Inferior parietal cortex (tissue), 1 donor: ENCODE measurements around the gene GZMB.
"Not testable (repeated sequence)": the region's sequence is repeated elsewhere in the genome, so short reads cannot be mapped to it uniquely, and the experiment has no call there.

ENCODE experiments used
- DNase-seq: peaks from one replicate; pipeline ENCODE4 v3.0.0-alpha.2; 2016; ENCODE audit errors: extremely low spot score

GZMB gene

GRCh38 chr14:24634158-24634557, at the start of gene GZMB:
TSS of gene GZMB (minus strand) at chr14:24634190. CDS start at chr14:24634160, 30 bp downstream.
- no peak for DNase-seq

DNA sequence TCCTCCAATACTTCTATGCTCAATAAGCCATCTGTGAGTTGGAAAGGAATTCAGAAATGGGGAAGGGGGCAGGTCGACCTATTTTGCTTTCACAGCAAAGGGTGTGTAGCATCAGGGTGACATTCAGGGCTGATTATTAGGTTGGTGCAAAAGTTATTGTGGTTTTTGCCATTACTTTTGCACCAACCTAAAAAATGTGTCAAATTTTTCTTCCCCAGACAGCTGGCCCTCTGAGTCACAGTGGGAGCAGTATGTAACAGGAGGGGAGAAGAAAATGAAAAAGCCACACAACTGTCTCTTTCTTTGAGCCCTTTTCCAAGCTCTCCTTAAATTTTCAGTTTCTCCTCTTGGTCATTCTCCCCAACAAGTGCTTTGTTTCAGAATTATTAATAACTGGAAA, 47.1 kb upstream of the GZMB start:
- no peak for DNase-seq

- no peak for DNase-seq
These were observed 46.5 kb upstream of the GZMB start for GRCh38 chr14:24680516-24680915.

DNA sequence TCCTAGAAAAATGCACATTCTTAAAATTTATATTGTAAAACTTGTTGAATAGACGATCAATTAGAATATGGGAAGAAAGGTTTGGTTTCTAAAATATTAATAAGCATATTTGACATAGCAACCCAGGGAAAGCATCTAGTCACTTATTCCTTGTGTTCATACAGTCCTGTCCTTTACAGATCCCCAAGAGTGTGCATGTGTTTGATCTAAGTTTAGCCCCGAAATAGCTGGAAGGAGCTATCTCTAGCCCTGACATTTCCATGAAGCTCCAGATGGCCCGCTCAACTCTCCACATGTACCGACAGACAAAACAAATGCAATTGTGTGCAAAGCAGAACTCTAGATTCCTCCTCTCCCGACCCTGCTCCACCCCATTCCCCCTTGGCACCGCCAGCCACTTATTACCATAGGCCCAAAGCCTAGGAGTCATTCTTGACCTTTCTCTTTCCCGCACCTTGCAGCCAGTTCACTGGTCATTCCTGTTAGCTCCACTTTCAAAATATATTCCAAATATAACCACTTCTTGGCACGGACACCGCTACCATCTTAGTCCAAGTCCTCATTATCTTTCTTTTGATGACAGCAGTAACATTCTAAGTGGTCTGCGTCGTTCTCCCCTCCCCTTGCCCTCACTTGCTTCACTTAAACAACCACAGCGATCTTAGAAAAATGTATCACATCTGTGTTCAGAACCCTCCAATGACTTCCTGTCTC, 45.4 kb upstream of the GZMB start:
- peak; percentile 17 for DNase-seq

GRCh38 chr14:24678801-24679247, 44.8 kb upstream of the GZMB start:
- DNase-seq: peak; percentile 84

DNA sequence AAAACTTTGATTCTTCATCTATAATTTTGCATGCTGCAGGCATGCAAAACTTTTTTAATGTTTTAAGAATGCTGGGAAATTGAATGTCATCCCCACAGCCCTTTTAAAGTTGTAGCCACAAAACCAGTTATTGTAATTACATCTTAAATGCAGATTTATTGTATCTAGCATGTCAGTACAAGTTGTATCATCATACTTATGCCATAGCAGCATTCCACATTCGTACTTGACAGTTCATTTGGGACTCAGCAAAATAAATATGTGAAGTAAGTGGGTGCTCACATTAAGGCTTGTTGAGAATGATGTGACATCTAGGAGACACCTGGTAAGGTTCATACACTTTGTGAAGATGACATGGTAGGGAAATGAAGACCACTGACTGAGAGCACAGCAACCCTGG, 44.0 kb upstream of the GZMB start:
- no peak for DNase-seq

GRCh38 chr14:24674204-24674970, 40.4 kb upstream of the GZMB start:
- DNase-seq: no peak

GRCh38 chr14:24673534-24674203, 39.7 kb upstream of the GZMB start:
- DNase-seq: no peak

DNA sequence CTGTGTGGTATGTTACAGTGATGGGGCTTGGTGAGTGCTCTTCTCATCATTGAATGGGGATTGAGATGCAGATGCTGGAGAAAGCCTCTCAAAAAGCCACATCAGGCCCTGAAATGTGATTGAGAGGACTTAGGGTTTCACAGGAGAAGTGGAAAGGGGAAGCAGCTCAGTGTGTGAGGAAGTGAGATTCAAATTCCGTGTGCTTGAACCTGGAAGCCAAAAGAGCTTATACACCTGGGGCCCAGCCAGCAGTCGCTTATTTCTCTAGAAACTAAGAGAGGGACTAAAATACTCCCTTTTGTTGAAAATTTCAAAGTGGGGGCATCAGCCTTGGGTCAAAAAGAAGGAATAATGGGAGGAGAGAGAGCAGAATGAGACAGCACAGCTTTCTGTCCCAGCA, 39.1 kb upstream of the GZMB start:
- no peak for DNase-seq

DNA sequence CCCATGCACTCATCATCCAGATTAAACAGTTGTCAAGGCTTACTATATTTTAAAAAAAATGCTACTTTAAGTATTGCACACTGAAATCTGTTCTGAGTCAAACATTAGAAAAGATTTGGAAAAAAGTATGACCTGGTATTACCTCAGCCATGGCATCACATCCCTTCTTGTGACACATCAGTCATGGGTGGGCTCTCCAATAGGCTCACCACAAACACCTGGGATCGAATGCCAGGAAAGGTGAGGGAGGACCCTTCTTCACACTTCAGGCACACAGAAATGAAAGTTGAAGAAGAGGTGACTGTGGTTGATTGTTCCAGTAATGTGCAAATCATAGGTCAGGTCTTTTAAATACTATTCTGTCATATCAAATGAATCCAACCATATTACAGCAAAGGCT, 36.6 kb upstream of the GZMB start:
- no peak for DNase-seq

DNA sequence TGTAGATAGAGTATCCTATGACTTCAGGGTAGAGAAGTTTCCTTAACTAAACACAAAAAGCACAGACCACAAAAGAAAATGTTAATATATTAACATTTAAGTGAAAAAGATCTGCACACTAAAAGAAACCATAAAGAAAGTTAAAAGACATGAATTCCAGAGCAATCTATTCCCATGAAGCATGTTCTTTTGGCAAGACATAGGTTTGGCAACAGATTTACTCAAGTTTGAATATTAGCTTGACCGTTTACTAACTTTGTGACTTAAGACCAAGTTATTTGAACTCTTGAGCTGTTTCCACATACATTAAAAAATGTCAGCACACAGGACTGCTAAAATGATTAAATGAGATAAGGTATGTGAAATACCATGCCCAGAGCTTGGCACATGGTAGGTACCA, 35.7 kb upstream of the GZMB start:
- no peak for DNase-seq

DNA sequence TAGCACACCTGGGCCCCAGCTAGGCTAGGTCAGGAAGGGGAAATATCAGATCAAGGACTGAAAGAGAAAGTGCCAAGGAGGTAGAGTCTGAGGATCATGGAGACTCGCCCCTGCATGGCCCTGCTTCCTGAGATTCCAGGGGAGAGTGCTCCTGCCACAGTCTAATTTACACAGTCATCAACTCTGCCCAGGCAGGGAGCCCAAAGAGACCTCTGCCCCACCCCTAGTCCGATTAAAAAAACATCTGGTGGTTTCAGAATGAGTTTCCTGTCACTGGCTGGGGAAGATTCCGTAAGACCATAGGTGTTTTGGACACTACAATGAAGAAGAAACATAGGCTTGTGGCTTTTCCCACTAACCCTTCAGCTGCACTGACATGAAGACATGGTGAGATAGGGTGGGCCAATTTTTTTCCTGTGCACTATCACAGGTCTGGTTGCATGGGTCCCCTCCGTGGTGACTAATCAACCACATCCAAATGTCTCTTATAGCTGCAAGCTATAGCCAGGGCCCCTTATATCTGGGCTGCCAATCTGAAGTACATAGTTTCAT, 31.5 kb upstream of the GZMB start:
- DNase-seq: no peak

- DNase-seq: no peak
These were observed 30.4 kb upstream of the GZMB start for GRCh38 chr14:24664366-24664765.

DNA sequence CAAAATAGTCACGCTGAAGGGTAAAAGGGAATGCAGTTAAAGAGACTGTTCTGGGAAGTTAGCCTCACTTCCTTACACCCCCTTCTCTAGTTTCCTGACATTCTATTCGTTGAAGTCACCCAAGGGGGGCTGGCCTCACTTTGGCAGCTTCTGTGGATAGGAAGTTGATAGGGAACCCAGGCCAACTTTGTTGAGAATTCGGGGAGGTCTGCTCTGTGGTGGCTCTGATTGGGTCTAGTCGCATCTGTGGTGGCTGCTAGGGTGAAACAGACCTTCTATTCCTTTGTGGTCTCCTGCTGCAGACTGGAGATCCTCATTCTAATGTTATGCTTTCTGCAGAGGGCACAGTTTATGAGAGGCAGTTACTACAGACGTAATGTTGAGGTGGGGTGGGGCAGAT, 28.8 kb upstream of the GZMB start:
- DNase-seq: no peak

DNA sequence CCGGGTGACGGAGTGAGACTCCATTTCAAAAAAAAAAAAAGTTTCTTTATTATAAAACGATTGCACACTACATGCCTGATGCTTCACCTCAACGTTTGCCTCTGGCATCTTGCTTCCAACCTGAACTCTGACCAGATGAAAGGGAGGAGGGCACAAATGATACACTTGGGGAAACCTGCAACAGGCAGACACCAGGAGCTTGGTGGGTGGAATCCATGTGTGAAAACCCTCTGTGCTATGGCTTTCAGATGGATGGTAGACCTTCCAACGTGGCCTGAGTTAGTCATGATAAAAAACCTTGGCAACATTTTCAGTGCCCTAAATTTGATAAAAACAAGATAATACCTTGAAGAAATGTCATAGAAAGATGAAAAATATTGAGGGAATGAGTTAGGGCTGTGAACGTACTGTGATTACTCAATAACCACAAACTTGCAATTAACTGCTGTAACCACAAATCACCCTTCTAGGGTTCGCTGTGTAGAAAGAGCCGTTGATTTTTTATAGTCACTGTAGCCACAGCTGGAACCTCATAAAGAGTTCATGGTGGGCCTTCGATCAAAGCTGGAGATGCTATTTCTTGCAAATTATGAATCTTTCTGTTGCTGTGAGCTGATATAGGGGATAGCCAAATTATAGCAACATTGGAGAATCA, 26.1 kb upstream of the GZMB start:
- DNase-seq: no peak

GRCh38 chr14:24648361-24648760, 14.4 kb upstream of the GZMB start:
- not testable (repeated sequence) for DNase-seq

DNA sequence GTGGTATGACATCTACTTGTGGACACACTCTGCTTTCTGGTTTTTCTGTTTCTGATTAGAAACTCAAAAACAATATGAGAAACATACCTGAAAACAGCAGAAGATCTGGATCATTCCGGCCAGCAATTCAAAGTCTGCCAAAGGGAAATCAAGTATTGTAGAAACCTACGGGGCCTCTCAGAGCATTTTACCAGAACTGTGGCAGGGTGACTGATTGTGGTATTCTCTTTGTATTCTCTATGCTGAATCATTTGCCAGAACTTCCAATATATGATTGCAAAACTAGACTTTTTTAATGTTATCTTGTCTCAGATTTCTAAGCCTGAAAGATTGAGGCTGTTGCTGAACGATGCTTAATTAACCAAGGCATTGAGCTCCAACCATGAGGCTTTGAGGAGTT, 5.9 kb upstream of the GZMB start:
- no peak for DNase-seq

DNA sequence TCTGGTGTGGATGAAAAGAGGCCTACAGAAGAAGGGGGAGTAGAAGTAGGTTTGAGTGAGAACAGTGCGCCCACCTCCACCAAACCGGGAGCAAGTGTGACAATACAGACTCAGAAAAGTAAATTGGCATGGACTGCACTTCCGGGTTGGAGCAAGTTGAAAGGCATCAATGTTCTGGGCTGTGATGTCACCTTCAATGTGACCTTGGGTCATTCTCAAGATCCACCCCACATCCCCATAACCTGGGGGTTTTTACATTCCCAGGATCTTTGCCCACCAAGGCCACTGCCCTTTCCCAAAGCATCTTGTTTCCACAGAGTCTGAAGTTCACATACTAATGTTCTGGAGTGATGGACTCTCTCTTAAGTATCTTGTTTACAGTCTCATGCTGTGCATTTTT, 5.3 kb upstream of the GZMB start:
- DNase-seq: no peak

GRCh38 chr14:24633353-24633752, 637 bp downstream of the GZMB start:
- no peak for DNase-seq

DNA sequence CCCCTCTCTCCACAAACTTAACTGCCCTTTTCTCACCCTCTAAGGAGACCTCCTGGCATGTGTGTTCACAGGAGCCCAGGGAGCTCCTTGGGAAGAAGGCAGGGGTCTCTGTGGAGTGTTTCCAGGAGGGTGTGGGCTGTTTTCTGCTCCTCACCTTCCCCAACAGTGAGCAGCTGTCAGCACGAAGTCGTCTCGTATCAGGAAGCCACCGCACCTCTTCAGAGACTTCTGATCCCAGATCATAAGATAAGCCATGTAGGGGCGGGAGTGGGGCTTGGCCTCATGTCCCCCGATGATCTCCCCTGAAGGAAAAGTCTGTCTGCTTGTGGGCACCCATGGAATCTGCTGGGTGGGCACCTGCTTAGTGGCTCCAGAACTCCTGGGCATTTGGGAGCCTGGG, 1.2 kb downstream of the GZMB start:
- no peak for DNase-seq

DNA sequence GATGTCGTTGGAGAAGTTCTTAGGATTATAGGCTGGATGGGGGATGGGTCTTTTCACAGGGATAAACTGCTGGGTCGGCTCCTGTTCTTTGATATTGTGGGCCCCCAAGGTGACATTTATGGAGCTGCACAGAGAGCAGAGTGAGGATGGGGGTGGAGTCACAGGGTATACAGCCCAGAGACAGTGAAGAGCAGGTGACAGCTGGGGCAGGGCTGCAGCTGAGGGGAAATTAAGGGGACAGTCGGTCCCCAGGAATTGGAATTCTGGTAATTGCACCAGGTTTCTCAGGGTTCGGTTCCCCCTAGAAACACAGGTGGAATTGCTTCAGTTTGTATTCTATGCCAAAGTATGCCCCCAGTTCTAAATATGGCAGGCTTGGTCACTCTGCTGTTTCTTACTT, 1.7 kb downstream of the GZMB start:
- DNase-seq: no peak

GRCh38 chr14:24631749-24632335, 2.1 kb downstream of the GZMB start:
- no peak for DNase-seq
